Suprapubic skin (tissue), 4 donors: Measurements from ENCODE around the gene OR1N1. TPM values are rescaled to one million over a fixed set of nuclear protein-coding genes. Genes with fewer than 3 reads are reported as not detected.

ENCODE experiments used
- DNase-seq, 2 donors: peaks; one replicate each; pipeline ENCODE4 v3.0.0-alpha.2; 2019; ENCODE audit warnings: low spot score in 2 of 2
- H3K27ac ChIP-seq: fragments of 200-600 bp; sonication (generic); one replicate; pipeline ENCODE4 v1.5.1; 2019
- H3K27me3 ChIP-seq: fragments of 200-600 bp; sonication (generic); one replicate; pipeline ENCODE4 v1.5.1; 2019
- H3K36me3 ChIP-seq: fragments of 200-600 bp; sonication (generic); one replicate; pipeline ENCODE4 v1.5.1; 2019
- H3K4me1 ChIP-seq: fragments of 200-600 bp; sonication (generic); one replicate; pipeline ENCODE4 v1.5.1; 2019
- H3K4me3 ChIP-seq: fragments of 200-600 bp; sonication (generic); one replicate; pipeline ENCODE4 v1.5.1; 2019; ENCODE audit warnings: mild to moderate bottlenecking
- H3K9me3 ChIP-seq: fragments of 200-600 bp; sonication (generic); one replicate; pipeline ENCODE4 v1.5.1; 2019
- EP300 ChIP-seq: sonication (generic); formaldehyde crosslinking; IDR thresholded peaks from one replicate; pipeline ENCODE4 v1.6.1; 2017; ENCODE audit warnings: antibody characterized with exemption
- POLR2A ChIP-seq, 2 donors: fragments of 450-650 bp; IDR thresholded peaks; one replicate each; pipeline ENCODE4 v1.6.1; 2017; ENCODE audit warnings: antibody characterized with exemption in 2 of 2, mild to moderate bottlenecking in 2 of 2, moderate library complexity in 2 of 2
- POLR2AphosphoS5 ChIP-seq, 3 donors: sonication (generic); formaldehyde crosslinking; IDR thresholded peaks; one replicate each; pipeline ENCODE4 v1.6.1; 2017; ENCODE audit warnings: antibody characterized with exemption in 3 of 3
- WGBS: methylation state at CpG from one replicate; pipeline ENCODE4 v1.1.5; 2018; 5-methylcytosine and 5-hydroxymethylcytosine counted together
- total RNA-seq, 4 donors: library from RNA; depleted of rRNA; stranded (reverse); fragments of >200 nt; gene quantifications; one replicate each; pipeline ENCODE4 v1.1.0, GENCODE V29; 2016
- TF ChIP-seq, protein P1 (sequence below), 2 donors: fragments of 200-600 bp in 1 of 2; fragments of 450-650 bp in 1 of 2; sonication (generic) in 1 of 2; IDR thresholded peaks; one replicate each; pipeline ENCODE4 v1.5.1; 2016 to 2019; ENCODE audit warnings: antibody characterized with exemption in 2 of 2, mild to moderate bottlenecking in 1 of 2, moderate library complexity in 1 of 2

Gene OR1N1, protein sequence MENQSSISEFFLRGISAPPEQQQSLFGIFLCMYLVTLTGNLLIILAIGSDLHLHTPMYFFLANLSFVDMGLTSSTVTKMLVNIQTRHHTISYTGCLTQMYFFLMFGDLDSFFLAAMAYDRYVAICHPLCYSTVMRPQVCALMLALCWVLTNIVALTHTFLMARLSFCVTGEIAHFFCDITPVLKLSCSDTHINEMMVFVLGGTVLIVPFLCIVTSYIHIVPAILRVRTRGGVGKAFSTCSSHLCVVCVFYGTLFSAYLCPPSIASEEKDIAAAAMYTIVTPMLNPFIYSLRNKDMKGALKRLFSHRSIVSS
- not detected for total RNA-seq

DNA sequence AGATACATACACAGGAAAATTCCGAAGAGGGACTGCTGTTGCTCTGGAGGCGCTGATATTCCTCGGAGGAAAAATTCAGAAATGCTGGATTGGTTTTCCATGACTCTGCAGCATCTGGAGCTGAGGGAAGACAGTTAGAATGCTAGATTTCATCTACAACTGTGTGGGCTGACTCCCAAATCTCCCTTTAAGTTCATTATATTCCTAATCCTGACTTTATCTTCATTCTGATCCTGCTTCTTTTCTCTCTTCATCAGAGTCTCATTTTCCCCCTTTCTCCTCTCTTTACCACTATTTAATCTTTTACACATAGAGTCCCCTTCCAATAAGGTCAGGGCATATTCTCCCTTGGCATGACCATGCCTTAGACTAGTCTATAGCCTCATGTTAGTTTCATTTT, at the start of gene OR1N1:
OR1N1 (minus strand) TSS at position 101 of the 400 bp plus-strand sequence; CDS start at position 101, 0 bp downstream.
- no peak within 1 kb of the TSS for H3K4me3 ChIP-seq
- H3K4me1 ChIP-seq, result no peaks in the 10 kb centered on the region
- WGBS, result 73% methylated on average over 3 of the region's 3 CpGs
- TF ChIP-seq POLR2AphosphoS5 (IDR thresholded peaks at IDR 0.05) (no peak), EP300 (no peak), POLR2A (IDR thresholded peaks at IDR 0.05) (no peak)
- TF ChIP-seq, protein P1, sequence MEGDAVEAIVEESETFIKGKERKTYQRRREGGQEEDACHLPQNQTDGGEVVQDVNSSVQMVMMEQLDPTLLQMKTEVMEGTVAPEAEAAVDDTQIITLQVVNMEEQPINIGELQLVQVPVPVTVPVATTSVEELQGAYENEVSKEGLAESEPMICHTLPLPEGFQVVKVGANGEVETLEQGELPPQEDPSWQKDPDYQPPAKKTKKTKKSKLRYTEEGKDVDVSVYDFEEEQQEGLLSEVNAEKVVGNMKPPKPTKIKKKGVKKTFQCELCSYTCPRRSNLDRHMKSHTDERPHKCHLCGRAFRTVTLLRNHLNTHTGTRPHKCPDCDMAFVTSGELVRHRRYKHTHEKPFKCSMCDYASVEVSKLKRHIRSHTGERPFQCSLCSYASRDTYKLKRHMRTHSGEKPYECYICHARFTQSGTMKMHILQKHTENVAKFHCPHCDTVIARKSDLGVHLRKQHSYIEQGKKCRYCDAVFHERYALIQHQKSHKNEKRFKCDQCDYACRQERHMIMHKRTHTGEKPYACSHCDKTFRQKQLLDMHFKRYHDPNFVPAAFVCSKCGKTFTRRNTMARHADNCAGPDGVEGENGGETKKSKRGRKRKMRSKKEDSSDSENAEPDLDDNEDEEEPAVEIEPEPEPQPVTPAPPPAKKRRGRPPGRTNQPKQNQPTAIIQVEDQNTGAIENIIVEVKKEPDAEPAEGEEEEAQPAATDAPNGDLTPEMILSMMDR (IDR thresholded peaks at IDR 0.05), result no peak
- no peaks in the 10 kb centered on the region for H3K27me3 ChIP-seq
- H3K9me3 ChIP-seq, result no peaks in the 10 kb centered on the region
- no peak within 1 kb of the TSS for H3K27ac ChIP-seq
- DNase-seq, result no peak
- no peaks in the 10 kb centered on the region for H3K36me3 ChIP-seq

DNA sequence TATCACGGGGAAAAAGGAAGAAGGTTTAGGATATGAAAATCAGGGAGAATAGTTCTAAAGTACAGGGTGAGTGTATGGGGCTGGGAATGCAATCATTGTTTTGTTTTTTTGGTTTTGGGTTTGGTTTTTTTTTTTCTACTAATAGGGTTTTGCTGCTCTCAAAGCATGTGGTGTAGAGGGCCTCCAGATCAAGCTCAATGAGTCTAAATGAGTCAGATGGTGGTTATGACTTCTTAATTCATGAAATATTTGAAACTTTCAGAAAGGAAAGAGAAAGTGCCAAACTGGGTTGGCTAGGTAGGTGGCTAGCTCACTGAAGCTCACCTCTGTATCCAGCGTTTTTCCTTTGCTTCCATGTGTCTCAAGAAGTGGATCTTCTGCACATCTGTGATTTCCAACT, 45.4 kb upstream of the OR1N1 start:
- H3K4me3 ChIP-seq, result no peak overlapping the region
- TF ChIP-seq POLR2AphosphoS5 (IDR thresholded peaks at IDR 0.05), result no peak
- TF ChIP-seq, protein P1 (IDR thresholded peaks at IDR 0.05), result no peak
- no peak for TF ChIP-seq POLR2A (IDR thresholded peaks at IDR 0.05)
- no peak for TF ChIP-seq EP300
- no peak overlapping the region for H3K27ac ChIP-seq
- 79% methylated on average over 2 of the region's 2 CpGs for WGBS
- no peaks in the 10 kb centered on the region for H3K4me1 ChIP-seq
- DNase-seq, result no peak
- no peaks in the 10 kb centered on the region for H3K9me3 ChIP-seq
- H3K36me3 ChIP-seq, result no peaks in the 10 kb centered on the region
- no peaks in the 10 kb centered on the region for H3K27me3 ChIP-seq

DNA sequence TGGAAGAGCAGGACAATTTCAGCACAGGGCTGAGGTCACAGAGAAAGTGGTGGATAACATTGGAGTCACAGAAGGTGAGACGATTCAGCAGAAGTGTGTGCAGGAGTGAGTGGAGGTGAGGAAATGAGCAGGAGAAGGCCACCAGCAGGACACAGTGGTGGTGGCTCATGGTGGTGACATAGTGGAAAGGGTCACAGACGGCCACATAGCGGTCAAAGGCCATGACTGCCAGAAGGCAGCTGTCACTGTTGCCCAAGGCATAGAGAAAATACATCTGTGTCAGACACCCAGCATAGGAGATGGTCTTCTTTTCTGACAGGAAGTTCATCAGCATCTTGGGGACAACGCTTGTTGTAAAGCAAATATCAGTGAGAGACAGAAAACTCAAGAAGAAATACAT, 40.8 kb upstream of the OR1N1 start:
- 93% methylated on average over 4 of the region's 4 CpGs for WGBS
- DNase-seq, result no peak
- H3K36me3 ChIP-seq, result no peaks in the 10 kb centered on the region
- no peaks in the 10 kb centered on the region for H3K9me3 ChIP-seq
- H3K4me3 ChIP-seq, result no peak overlapping the region
- TF ChIP-seq POLR2A (IDR thresholded peaks at IDR 0.05) (no peak), EP300 (no peak), POLR2AphosphoS5 (IDR thresholded peaks at IDR 0.05) (no peak)
- TF ChIP-seq, protein P1 (IDR thresholded peaks at IDR 0.05), result no peak
- H3K27ac ChIP-seq, result no peak overlapping the region
- H3K27me3 ChIP-seq, result no peaks in the 10 kb centered on the region
- H3K4me1 ChIP-seq, result no peaks in the 10 kb centered on the region

DNA sequence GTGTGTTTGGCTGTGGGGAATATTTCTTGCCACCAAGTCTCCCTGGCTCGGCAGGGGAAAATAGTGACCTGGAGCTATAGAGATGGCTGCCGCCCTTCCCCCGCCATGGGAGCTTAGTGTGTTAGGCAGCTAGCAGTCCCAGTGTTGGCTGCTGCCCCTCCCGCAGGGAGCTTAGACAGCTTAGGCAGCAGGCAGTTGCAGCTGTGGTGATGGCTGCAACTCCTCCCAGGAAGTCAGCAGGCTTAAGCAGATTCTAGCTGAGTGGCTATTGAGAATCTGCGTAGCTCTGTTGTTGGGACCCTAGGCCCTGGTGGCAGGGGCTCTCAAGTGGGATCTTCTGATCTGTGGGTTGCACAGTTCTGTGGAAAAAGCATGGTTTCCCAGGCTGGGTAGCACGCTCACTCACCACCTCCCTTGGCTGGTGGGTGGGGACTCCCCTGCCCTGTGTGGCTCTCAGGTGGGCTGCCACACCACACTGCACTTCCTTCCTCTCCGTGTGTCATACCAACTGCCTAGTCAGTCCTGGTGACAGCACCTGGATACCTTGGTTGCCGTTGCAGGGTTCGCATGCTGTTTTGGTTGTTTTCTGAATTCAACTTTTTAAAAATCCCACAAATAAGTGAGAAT, 35.2 kb upstream of the OR1N1 start:
- Histone ChIP-seq H3K4me1 (no peaks in the 10 kb centered on the region), H3K4me3 (no peak overlapping the region), H3K27ac (no peak overlapping the region), H3K36me3 (no peaks in the 10 kb centered on the region), H3K9me3 (no peaks in the 10 kb centered on the region), H3K27me3 (no peaks in the 10 kb centered on the region)
- 51% methylated on average over 6 of the region's 9 CpGs for WGBS
- no peak for DNase-seq
- no peak for TF ChIP-seq EP300
- TF ChIP-seq, protein P1 (IDR thresholded peaks at IDR 0.05), result no peak
- TF ChIP-seq POLR2AphosphoS5 (IDR thresholded peaks at IDR 0.05), result no peak
- TF ChIP-seq POLR2A (IDR thresholded peaks at IDR 0.05), result no peak

DNA sequence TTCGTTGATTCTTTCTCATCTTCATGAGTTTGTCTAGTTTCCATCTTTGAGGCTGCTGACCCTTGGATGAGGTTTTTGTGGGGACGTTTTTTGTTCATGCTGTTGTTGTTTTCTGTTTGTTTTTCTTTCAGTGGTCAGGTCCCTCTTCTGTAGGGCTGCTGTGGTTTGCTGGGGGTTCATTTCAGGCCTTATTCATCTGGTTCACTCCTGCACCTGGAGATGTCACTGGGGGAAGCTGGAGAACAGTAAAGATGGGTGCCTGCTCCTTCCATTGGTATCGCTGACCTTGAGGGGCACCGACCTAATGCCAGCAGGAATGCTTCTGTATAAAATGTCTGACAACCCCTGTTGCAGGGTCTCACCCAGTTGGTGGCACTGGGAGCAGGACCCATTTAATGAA, 34.4 kb upstream of the OR1N1 start:
- TF ChIP-seq, protein P1 (IDR thresholded peaks at IDR 0.05), result no peak
- no peak for TF ChIP-seq POLR2A (IDR thresholded peaks at IDR 0.05)
- TF ChIP-seq EP300, result no peak
- no peak for TF ChIP-seq POLR2AphosphoS5 (IDR thresholded peaks at IDR 0.05)
- H3K9me3 ChIP-seq, result no peaks in the 10 kb centered on the region
- H3K36me3 ChIP-seq, result no peaks in the 10 kb centered on the region
- no peak overlapping the region for H3K27ac ChIP-seq
- no peak overlapping the region for H3K4me3 ChIP-seq
- no peak for DNase-seq
- no peaks in the 10 kb centered on the region for H3K4me1 ChIP-seq
- no peaks in the 10 kb centered on the region for H3K27me3 ChIP-seq
- WGBS, result 83% methylated on average over 4 of the region's 4 CpGs
